Suppressor macrophage treated with lipopolysaccharide for 1 hour (primary cell): ENCODE data around the gene HOXC5.
"Not testable (repeated sequence)": the region's sequence is repeated elsewhere in the genome, so short reads cannot be mapped to it uniquely, and the experiment has no call there.

Source experiments
- DNase-seq, 3 donors: peaks; one replicate each; pipeline ENCODE4 v3.0.0-alpha.2; 2020 to 2022

The HOXC5 gene

GRCh38 chr12:54035568-54036264, 2.9 kb downstream of the HOXC5 start:
- no peak for DNase-seq

GRCh38 chr12:54036620-54037359, 3.9 kb downstream of the HOXC5 start:
- no peak for DNase-seq

GRCh38 chr12:54037360-54038283, 4.8 kb downstream of the HOXC5 start:
- DNase-seq = no peak

GRCh38 chr12:54038284-54038870, 5.5 kb downstream of the HOXC5 start:
- no peak for DNase-seq

GRCh38 chr12:54038871-54039414, 6.1 kb downstream of the HOXC5 start:
- DNase-seq = no peak

GRCh38 chr12:54039417-54040147, 6.7 kb downstream of the HOXC5 start:
- no peak for DNase-seq

GRCh38 chr12:54040148-54040494, 7.3 kb downstream of the HOXC5 start:
- DNase-seq = no peak

GRCh38 chr12:54040648-54041047, 7.8 kb downstream of the HOXC5 start:
- no peak for DNase-seq

- no peak for DNase-seq
Observed at GRCh38 chr12:54041097-54041690, 8.3 kb downstream of the HOXC5 start.

- not testable (repeated sequence) for DNase-seq
Observed at GRCh38 chr12:54042033-54042432, 9.2 kb downstream of the HOXC5 start.

GRCh38 chr12:54042970-54043853, 10.4 kb downstream of the HOXC5 start:
- no peak for DNase-seq

- DNase-seq = no peak
Observed at GRCh38 chr12:54044425-54045103, 11.7 kb downstream of the HOXC5 start.

GRCh38 chr12:54045401-54045800, 12.6 kb downstream of the HOXC5 start:
- no peak for DNase-seq

- no peak for DNase-seq
Observed at GRCh38 chr12:54045868-54046521, 13.1 kb downstream of the HOXC5 start.

GRCh38 chr12:54046809-54047159, 13.9 kb downstream of the HOXC5 start:
- no peak for DNase-seq

- no peak for DNase-seq
Observed at GRCh38 chr12:54047160-54047963, 14.5 kb downstream of the HOXC5 start.

GRCh38 chr12:54047964-54048303, 15.1 kb downstream of the HOXC5 start:
- no peak for DNase-seq

GRCh38 chr12:54048406-54049093, 15.7 kb downstream of the HOXC5 start:
- no peak for DNase-seq
